GM23338 (cell line): ENCODE data around the gene CYP1B1.

ENCODE experiments used
- EZH2 ChIP-seq: fragments of 200-600 bp; sonication (generic); IDR thresholded peaks from one replicate; pipeline ENCODE4 v1.8.0; 2017; ENCODE audit warnings: antibody characterized with exemption, mild to moderate bottlenecking, low read depth; ENCODE audit not compliant: unreplicated experiment
- POLR2AphosphoS5 ChIP-seq: IDR thresholded peaks from 2 replicates; pipeline ENCODE4 v1.6.1; 2016; ENCODE audit warnings: antibody characterized with exemption, low read depth
- STAT1 ChIP-seq: IDR thresholded peaks from one replicate; pipeline ENCODE4 v1.6.1; 2016; ENCODE audit warnings: antibody characterized with exemption; ENCODE audit not compliant: unreplicated experiment
- ZNF331 ChIP-seq: fragments of 250-450 bp; sonication (Bioruptor Pico); IDR thresholded peaks from 2 replicates; pipeline ENCODE4 v1.5.0; 2020; ENCODE audit warnings: low read depth, mild to moderate bottlenecking, moderate library complexity
- TF ChIP-seq, protein P1 (sequence below), 2 experiments: fragments of 200-600 bp in 1 of 2; sonication (generic) in 1 of 2; conservative IDR thresholded peaks; 2 replicates each; pipeline versions ENCODE4 v1.5.1 to v1.6.1; 2016 to 2017; ENCODE audit warnings: antibody characterized with exemption in 2 of 2, low read depth in 2 of 2, mild to moderate bottlenecking in 2 of 2, moderate library complexity in 1 of 2

DNA sequence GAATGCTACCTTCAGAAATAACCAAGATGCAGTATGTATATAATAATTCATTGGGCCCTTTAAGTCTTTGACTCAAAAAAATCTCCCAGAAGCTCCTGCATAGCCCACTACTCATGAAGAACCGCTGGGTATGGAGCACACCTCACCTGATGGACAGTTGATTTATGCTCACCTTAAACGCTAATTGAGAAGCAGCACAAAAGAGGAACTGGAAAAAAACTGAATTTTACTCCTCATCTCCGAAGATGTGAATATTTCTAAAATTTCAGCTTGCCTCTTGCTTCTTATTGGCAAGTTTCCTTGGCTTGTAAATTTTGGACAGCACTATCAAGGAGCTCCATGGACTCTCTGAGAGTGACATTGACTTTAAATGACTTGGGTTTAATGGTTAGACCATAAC lies 5.5 kb downstream of the CYP1B1 start:
- no peak for TF ChIP-seq POLR2AphosphoS5
- TF ChIP-seq, protein P1, sequence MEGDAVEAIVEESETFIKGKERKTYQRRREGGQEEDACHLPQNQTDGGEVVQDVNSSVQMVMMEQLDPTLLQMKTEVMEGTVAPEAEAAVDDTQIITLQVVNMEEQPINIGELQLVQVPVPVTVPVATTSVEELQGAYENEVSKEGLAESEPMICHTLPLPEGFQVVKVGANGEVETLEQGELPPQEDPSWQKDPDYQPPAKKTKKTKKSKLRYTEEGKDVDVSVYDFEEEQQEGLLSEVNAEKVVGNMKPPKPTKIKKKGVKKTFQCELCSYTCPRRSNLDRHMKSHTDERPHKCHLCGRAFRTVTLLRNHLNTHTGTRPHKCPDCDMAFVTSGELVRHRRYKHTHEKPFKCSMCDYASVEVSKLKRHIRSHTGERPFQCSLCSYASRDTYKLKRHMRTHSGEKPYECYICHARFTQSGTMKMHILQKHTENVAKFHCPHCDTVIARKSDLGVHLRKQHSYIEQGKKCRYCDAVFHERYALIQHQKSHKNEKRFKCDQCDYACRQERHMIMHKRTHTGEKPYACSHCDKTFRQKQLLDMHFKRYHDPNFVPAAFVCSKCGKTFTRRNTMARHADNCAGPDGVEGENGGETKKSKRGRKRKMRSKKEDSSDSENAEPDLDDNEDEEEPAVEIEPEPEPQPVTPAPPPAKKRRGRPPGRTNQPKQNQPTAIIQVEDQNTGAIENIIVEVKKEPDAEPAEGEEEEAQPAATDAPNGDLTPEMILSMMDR (conservative IDR thresholded peaks at IDR 0.05; ENCODE audit: low read depth in 2 of 2), result no peak
- no peak for TF ChIP-seq STAT1
- TF ChIP-seq ZNF331, result no peak
- no peak for TF ChIP-seq EZH2
